Measurements from ENCODE around the gene EDEM3. TPM values are rescaled to one million over a fixed set of nuclear protein-coding genes. Genes with fewer than 3 reads are reported as not detected.

Gene EDEM3
- total and polyA plus RNA-seq, 9 of the 15 experiments (the other 6 are each of a cell fraction or from before 2014, with no cell fraction given): 15.8 to 46.6 (median 28.0) TPM

DNA sequence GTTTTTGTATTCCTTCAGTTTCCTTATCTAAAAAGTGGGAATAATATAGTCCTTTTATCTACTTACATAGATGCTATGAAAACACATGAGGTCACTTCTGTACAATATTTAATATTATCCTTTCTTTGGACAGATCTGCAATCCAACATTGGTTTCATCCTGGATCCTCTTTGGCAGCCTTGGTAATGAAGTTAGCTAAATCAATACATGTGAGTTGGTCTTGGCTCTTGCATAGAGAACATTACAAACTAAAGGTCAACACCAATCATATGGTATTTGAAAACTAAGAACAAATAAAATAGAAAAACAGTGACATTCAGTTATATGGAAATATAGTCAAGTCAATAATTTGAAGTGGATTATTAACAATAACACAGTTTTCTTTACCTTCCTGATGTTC lies 3.2 kb upstream of the EDEM3 start:
- H3K79me2 ChIP-seq (ENCODE audit: control insufficient read depth, insufficient read depth, low read length): peaks cover 17% of the 10 kb centered on the region
- DNase-seq (ENCODE audit: extremely low read depth in 1 of 4, low spot score in 3 of 4) (no peak), FAIRE-seq (no peak), ATAC-seq (no peak)
- H3K4me2 ChIP-seq (ENCODE audit: insufficient read depth, low read length): no peak overlapping the region
- no peaks in the 10 kb centered on the region for H4K20me1 ChIP-seq (replicated peaks; ENCODE audit: control insufficient read depth, insufficient read depth, low read length)
- in situ Hi-C loops (cut with MboI): no loop called here
- no peak overlapping the region for H3K4me3 ChIP-seq
- no peaks in the 10 kb centered on the region for H3K9me1 ChIP-seq (ENCODE audit: control insufficient read depth, insufficient read depth, low read length)
- no peaks in the 10 kb centered on the region for H3K36me3 ChIP-seq (ENCODE audit: control insufficient read depth, insufficient read depth, low read length)
- no peak overlapping the region for H3K9ac ChIP-seq (ENCODE audit: insufficient read depth in 1 of 2, low read depth in 2 of 2, low read length in 2 of 2)
- intact Hi-C loops (cut with micrococcal nuclease): loop anchor here (5.0 to 10.0 kb wide), 2 partner anchors 399 to 557 kb away; partner anchors contain the start of genes IVNS1ABP, SWT1 and TRMT1L
- ChIA-PET CTCF (ENCODE audit: low intra/inter-chr PET ratio) (no interaction called here), POLR2A (interaction anchor here (0.6 kb wide), 1 partner anchor 29 kb away, joined by 3 read pairs; no protein-coding TSS in a partner anchor)
- H3K9me3 ChIP-seq (replicated peaks; ENCODE audit: control insufficient read depth, insufficient read depth, low read depth, low read length): no peaks in the 10 kb centered on the region
- no peak overlapping the region for H2AFZ ChIP-seq (ENCODE audit: low read depth, low read length)
- no TSS peak for BruUV-seq (replicated peaks)
- no peak for TF ChIP-seq MYNN (IDR thresholded peaks at IDR 0.05)
- TF ChIP-seq MYNN (CRISPR knock-in tag; IDR thresholded peaks at IDR 0.05): no peak
- no peak for TF ChIP-seq TOE1 (IDR thresholded peaks at IDR 0.05; ENCODE audit: borderline replicate concordance)
- no peak for TF ChIP-seq TOE1 (CRISPR knock-in tag; IDR thresholded peaks at IDR 0.05; ENCODE audit: borderline replicate concordance, low read depth)
- TF ChIP-seq CHAMP1 (IDR thresholded peaks at IDR 0.05): no peak
- TF ChIP-seq, protein P1, sequence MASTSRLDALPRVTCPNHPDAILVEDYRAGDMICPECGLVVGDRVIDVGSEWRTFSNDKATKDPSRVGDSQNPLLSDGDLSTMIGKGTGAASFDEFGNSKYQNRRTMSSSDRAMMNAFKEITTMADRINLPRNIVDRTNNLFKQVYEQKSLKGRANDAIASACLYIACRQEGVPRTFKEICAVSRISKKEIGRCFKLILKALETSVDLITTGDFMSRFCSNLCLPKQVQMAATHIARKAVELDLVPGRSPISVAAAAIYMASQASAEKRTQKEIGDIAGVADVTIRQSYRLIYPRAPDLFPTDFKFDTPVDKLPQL (IDR thresholded peaks at IDR 0.05; ENCODE audit: extremely low read depth, insufficient read length): no peak
- H3K27me3 ChIP-seq (ENCODE audit: control insufficient read depth in 2 of 2, insufficient read depth in 2 of 2, low read length in 2 of 2): no peaks in the 10 kb centered on the region
- no peak overlapping the region for H3K27ac ChIP-seq (ENCODE audit: extremely low read depth, low read depth, low read length)
- H3K4me1 ChIP-seq (replicated peaks in 1 of 2; ENCODE audit: control insufficient read depth in 2 of 2, insufficient read depth in 2 of 2, low read length in 2 of 2): peaks cover 4 to 7% of the 10 kb centered on the region in 2 experiments; a peak in 3 of 5 replicates

Measured in K562 (cell line).